ENCODE results near the gene UBR1.
"Not testable (repeated sequence)": the region's sequence is repeated elsewhere in the genome, so short reads cannot be mapped to it uniquely, and the experiment has no call there.

UBR1 gene

GRCh38 chr15:43006991-43007390 is 98.8 kb downstream of the UBR1 start:
- no peak overlapping the region for H2AFZ ChIP-seq
- H3K9me3 ChIP-seq (ENCODE audit: control insufficient read depth, low read length) = no peaks in the 10 kb centered on the region
- H3K4me1 ChIP-seq = no peaks in the 10 kb centered on the region
- no peak overlapping the region for H3K4me2 ChIP-seq (ENCODE audit: low read length)
- no peak overlapping the region for H3K9ac ChIP-seq
- H3K36me3 ChIP-seq (ENCODE audit: control insufficient read depth, insufficient read depth, low read length) = no peaks in the 10 kb centered on the region
- no peak overlapping the region for H3K27ac ChIP-seq
- no peak overlapping the region for H3K4me3 ChIP-seq (ENCODE audit: low read depth, low read length)
- TF ChIP-seq CTCF (IDR thresholded peaks at IDR 0.05) = no peak
- no peaks in the 10 kb centered on the region for H3K79me2 ChIP-seq
- H3K27me3 ChIP-seq (ENCODE audit: control insufficient read depth, insufficient read depth, low read length) = no peaks in the 10 kb centered on the region

DNA sequence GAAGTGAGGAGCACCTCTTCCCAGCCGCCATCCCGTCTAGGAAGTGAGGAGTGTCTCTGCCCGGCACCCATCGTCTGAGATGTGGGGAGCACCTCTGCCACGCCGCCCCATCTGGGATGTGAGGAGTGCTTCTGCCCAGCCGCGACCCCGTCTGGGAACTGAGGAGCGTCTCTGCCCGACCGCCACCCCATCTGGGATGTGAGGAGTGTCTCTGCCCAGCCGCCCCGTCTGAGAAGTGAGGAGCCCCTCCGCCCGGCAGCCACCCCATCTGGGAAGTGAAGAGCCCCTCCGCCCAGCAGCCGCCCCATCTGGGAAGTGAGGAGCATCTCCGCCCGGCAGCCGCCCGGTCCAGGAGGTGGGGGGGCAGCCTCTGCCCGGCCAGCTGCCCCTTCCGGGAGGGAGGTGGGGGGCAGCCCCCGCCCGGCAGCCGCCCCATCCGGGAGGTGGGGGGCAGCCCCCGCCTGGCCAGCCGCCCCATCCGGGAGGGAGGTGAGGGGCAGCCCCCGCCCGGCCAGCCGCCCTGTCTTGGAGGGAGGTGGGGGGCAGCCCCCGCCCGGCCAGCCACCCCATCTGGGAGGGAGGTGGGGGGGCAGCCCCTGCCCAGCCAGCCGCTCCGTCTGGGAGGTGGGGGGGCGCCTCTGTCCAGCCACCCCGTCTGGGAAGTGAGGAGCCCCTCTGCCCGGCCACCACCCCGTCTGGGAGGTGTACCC is 100.8 kb downstream of the UBR1 start:
- not testable (repeated sequence) for H3K4me1 ChIP-seq; H3K36me3 ChIP-seq (ENCODE audit: control insufficient read depth, insufficient read depth, low read length); H3K4me2 ChIP-seq (ENCODE audit: low read length); H2AFZ ChIP-seq; H3K9ac ChIP-seq; H3K27me3 ChIP-seq (ENCODE audit: control insufficient read depth, insufficient read depth, low read length); H3K79me2 ChIP-seq; H3K9me3 ChIP-seq (ENCODE audit: control insufficient read depth, low read length); H3K27ac ChIP-seq; H3K4me3 ChIP-seq (ENCODE audit: low read depth, low read length)

DNA sequence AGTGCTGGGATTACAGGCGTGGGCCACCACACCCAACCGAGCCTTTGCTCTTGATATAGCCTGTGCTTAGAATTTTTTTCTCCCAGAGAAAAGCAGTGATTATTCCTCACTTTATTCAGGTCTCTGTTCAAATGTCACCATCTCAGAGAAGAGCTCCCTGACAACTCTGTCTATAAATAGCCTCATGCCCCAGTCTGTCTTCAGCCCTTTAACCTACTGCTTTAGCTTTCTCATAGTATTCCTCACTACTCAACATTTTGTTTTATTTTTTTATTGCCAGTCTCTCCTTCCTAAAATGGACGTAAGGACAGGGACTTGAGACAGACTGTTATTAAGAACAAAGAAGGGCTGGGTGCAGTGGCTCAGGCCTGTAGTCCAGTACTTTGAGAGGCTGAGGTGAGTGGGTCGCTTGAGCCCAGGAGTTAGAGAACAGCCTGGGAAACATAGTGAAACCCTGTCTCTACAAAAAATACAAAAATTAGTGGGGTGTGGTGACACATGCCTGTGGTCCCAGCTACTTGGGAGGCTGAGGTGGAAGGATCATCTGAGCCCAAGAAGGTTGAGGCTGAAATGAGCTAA is 106.5 kb downstream of the UBR1 start:
- Histone ChIP-seq H3K4me3 (ENCODE audit: low read depth, low read length) (no peak overlapping the region), H3K27ac (no peak overlapping the region), H2AFZ (no peak overlapping the region), H3K36me3 (ENCODE audit: control insufficient read depth, insufficient read depth, low read length) (no peaks in the 10 kb centered on the region), H3K79me2 (no peaks in the 10 kb centered on the region), H3K4me2 (ENCODE audit: low read length) (no peak overlapping the region), H3K9me3 (ENCODE audit: control insufficient read depth, low read length) (no peaks in the 10 kb centered on the region), H3K27me3 (ENCODE audit: control insufficient read depth, insufficient read depth, low read length) (no peaks in the 10 kb centered on the region), H3K9ac (no peak overlapping the region), H3K4me1 (no peaks in the 10 kb centered on the region)
- no peak for TF ChIP-seq CTCF (IDR thresholded peaks at IDR 0.05)

- Histone ChIP-seq H3K36me3 (ENCODE audit: control insufficient read depth, insufficient read depth, low read length) (no peaks in the 10 kb centered on the region), H3K9me3 (ENCODE audit: control insufficient read depth, low read length) (no peaks in the 10 kb centered on the region)
Measured at GRCh38 chr15:42996871-42997270, 109.0 kb downstream of the UBR1 start.

DNA sequence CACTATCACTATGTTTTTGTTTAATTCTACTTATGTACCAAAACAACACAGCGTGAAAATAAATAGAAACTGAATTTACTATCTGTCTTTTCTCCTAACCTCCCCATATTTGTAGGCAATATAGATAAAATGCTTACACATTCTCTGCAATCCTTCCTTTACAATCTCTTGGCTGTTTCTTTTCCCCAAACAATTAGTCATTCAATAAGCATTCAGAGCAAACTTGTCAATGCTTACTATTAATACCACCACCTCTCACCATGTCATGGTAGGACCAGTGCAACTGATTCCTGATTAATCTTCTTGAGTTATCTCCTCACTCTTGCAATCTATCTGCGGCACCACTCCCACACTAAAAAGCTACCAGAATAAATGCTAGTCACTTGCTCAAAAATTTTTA is 111.3 kb downstream of the UBR1 start:
- Histone ChIP-seq H2AFZ (no peak overlapping the region), H3K4me3 (ENCODE audit: low read depth, low read length) (no peak overlapping the region), H3K27ac (no peak overlapping the region), H3K4me1 (no peaks in the 10 kb centered on the region), H3K9ac (no peak overlapping the region), H3K9me3 (ENCODE audit: control insufficient read depth, low read length) (no peaks in the 10 kb centered on the region), H3K27me3 (ENCODE audit: control insufficient read depth, insufficient read depth, low read length) (no peaks in the 10 kb centered on the region), H3K4me2 (ENCODE audit: low read length) (no peak overlapping the region), H3K36me3 (ENCODE audit: control insufficient read depth, insufficient read depth, low read length) (no peaks in the 10 kb centered on the region), H3K79me2 (no peaks in the 10 kb centered on the region)
- TF ChIP-seq CTCF (IDR thresholded peaks at IDR 0.05) = no peak

More at GRCh38 chr15:42996871-42997270, 109.0 kb downstream of the UBR1 start:
- no peak overlapping the region for H3K4me3 ChIP-seq (ENCODE audit: low read depth, low read length)
- H2AFZ ChIP-seq = no peak overlapping the region
- H3K79me2 ChIP-seq = no peaks in the 10 kb centered on the region
- no peaks in the 10 kb centered on the region for H3K4me1 ChIP-seq
- no peak overlapping the region for H3K4me2 ChIP-seq (ENCODE audit: low read length)
- no peak overlapping the region for H3K9ac ChIP-seq
- no peak for TF ChIP-seq CTCF (IDR thresholded peaks at IDR 0.05)
- H3K27ac ChIP-seq = no peak overlapping the region
- H3K27me3 ChIP-seq (ENCODE audit: control insufficient read depth, insufficient read depth, low read length) = no peaks in the 10 kb centered on the region

Measured in parathyroid adenoma (tissue), 2 donors.